ENCODE measurements around the gene C11orf52.

C11orf52 gene

GRCh38 chr11:111939836-111940604, 21.3 kb downstream of the C11orf52 start:
- DNase-seq (ENCODE audit: low spot score): peak; percentile 86

DNA sequence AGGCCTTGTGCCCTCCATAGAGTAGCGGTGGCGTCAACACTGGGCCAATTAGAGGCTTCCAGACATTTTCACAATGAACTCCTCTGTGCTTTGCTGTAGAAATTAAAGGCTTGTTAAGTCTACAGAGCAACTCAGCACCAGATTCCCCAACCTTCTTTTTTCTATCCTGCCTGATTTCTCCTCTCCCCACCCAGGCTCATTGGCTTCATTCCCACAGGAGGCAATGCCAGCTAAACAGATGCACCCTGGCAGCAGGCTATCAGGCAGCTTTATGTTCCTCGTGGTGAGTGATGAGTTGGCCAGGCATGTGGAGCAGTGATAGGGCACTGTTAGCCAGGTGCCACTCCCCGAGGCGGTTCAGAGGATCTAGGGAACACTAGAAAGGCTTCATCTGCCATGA, 23.2 kb downstream of the C11orf52 start:
- DNase-seq (ENCODE audit: low spot score): peak; percentile 59

- DNase-seq (ENCODE audit: low spot score): peak; percentile 36
Observed at GRCh38 chr11:111942829-111943228, 24.1 kb downstream of the C11orf52 start.

DNA sequence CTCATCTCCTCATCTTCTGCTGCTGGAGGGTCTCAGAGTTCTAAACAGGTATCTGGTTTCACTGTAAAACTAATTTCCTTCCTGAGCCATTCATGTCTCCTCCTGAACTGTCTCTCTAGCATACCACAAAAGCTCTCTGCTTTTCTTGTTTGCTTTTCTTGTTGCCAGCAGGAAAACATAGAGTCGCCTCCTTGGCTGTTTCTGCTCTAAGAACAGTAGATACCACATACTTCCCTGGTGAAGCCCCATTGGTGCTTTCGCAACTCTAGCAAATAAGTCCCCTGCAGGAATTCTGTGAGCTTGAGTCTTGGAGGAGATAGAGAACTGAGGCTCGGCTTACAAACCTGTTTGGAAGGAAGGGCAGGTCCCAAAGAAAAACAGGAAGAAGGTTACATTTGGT, 25.4 kb downstream of the C11orf52 start:
- DNase-seq (ENCODE audit: low spot score): peak; percentile 80

GRCh38 chr11:111944651-111945051, 25.9 kb downstream of the C11orf52 start:
- peak; percentile 97 for DNase-seq (ENCODE audit: low spot score)

- peak; percentile 50 for DNase-seq (ENCODE audit: low spot score)
Observed at GRCh38 chr11:111945198-111945597, 26.5 kb downstream of the C11orf52 start.

DNA sequence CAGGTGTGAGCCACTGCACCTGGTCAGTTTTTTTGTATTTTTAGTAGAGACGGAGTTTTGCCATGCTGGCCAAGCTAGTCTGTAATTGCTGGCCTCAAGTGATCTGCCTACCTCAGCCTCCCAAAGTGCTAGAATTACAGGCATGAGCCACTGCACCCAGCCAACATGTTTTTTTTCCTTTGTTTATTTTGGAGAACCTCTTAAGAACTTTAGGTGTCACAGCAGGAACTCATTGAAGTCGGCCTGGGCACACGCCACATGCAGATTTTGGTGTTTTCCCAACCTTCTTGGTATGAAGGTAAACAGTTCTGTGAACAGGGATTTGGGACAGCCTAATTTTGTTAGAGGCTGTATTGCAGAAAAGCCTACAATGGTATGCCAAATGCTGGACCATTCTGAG, 27.8 kb downstream of the C11orf52 start:
- no peak for DNase-seq (ENCODE audit: low spot score)

- DNase-seq (ENCODE audit: low spot score): no peak
Observed at GRCh38 chr11:111947143-111947542, 28.4 kb downstream of the C11orf52 start.

GRCh38 chr11:111949519-111950426, 31.1 kb downstream of the C11orf52 start:
- DNase-seq (ENCODE audit: low spot score): no peak

GRCh38 chr11:111951565-111951964, 32.9 kb downstream of the C11orf52 start:
- no peak for DNase-seq (ENCODE audit: low spot score)

DNA sequence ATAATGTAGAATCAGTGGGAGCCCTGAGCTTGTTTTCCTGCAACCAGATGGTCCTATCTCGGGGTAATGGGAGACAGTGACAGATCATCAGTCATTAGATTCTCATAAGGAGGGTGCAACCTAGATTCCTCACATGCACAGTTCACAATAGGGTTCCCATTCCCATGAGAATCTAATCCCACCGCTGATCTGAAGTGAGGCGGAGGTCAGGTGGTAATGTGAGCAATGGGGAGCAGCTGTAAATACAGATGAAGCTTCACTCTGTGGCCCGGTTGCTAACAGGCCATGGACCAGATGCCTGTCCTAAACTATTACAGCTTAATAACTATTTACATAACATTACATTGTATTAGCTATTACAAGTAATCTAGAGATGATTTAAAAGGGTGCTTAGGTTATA, 35.4 kb downstream of the C11orf52 start:
- DNase-seq (ENCODE audit: low spot score): no peak

- DNase-seq (ENCODE audit: low spot score): no peak
Observed at GRCh38 chr11:111957663-111958444, 39.1 kb downstream of the C11orf52 start.

GRCh38 chr11:111960916-111961315, 42.2 kb downstream of the C11orf52 start:
- DNase-seq (ENCODE audit: low spot score): peak; percentile 94

DNA sequence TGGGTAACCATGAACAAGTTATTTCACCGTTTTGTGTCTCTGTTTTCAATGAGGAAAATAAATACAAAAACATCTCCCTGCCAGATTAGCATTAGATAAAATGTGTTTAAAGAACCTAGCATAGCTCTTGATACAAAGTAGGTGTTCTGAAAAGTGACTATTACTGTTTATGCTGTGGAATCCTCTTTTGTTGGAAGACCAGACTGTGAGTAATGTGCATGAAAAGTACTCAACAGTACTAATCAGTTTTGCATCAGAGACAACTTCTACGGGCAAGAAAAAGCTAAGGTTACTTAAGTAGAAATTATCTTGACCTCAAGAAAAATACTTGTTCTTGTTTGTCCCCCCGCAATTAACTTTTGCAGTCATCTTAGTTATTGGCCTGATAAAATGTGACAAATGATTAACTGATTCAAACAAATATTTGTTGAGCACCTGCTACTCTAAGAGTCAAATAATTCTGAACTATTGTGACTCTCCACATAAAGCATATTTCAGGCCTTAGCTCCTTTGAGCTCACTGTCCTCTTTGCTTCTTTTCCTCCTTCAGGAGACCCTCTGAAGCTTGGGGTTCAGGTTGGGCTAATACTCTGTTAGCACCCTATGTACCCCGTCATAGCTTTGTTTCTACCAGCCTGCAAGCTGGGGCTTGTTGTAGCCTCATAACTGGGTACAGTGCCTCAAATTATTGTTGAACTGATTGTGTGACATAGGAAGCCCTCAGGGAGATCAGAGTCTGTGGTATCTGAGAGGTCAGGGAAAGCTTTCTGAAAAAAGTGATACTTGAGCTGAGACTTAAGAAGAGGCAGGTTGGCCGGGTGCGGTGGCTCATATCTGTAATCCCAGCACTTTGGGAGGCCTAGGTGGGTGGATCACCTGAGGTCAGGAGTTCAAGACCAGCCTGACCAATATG, 42.9 kb downstream of the C11orf52 start:
- DNase-seq (ENCODE audit: low spot score): no peak

GRCh38 chr11:111963931-111964340, 45.2 kb downstream of the C11orf52 start:
- DNase-seq (ENCODE audit: low spot score): no peak

GRCh38 chr11:111966678-111967077, 48.0 kb downstream of the C11orf52 start:
- DNase-seq (ENCODE audit: low spot score): no peak

- DNase-seq (ENCODE audit: low spot score): no peak
Observed at GRCh38 chr11:111967649-111968048, 48.9 kb downstream of the C11orf52 start.

- no peak for DNase-seq (ENCODE audit: low spot score)
Observed at GRCh38 chr11:111969344-111969743, 50.6 kb downstream of the C11orf52 start.

DNA sequence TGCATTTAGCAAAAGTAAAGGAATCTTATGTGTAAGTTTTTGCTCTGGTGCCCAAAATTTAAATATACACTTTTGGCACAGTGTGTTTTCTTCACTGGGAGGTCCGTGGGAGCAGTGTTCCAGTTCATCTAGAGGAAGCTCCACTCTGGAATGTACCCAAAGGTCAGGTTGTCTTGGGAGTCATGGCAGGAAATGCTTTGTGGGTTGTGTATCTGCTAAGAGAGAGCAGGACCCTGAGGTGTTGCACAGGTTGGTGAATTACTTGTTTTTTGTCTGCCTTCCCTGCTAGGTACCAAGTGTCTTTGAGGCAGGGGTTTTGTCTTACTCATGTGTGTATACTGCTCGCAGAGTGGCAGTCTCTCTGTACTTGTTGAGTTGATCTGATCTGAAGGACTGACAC, 55.7 kb downstream of the C11orf52 start:
- DNase-seq (ENCODE audit: low spot score): peak; percentile 49

- no peak for DNase-seq (ENCODE audit: low spot score)
Observed at GRCh38 chr11:111975076-111975806, 56.5 kb downstream of the C11orf52 start.

All from kidney tubule cell (primary cell).